H1 (cell line): Measurements from ENCODE around the gene SART1.
A peak's percentile ranks its signal among the peaks of the same experiment; 100 is the strongest.

Experiments
- CTCF ChIP-seq, 3 experiments: IDR thresholded peaks; 1 replicate in 2 of 3; 2 replicates in 1 of 3; pipeline versions ENCODE4 v1.5.1 to v1.6.1; 2011; ENCODE audit warnings: low read length in 3 of 3, mild to moderate bottlenecking in 3 of 3, inconsistent platforms in 2 of 3, low read depth in 1 of 3, moderate library complexity in 1 of 3; ENCODE audit not compliant: insufficient read depth in 1 of 3; ENCODE audit errors: control extremely low read depth in 1 of 3
- EZH2 ChIP-seq: fragments of 200-600 bp; sonication (generic); IDR thresholded peaks from 2 replicates; pipeline ENCODE4 v1.7.1; 2012; ENCODE audit warnings: low read depth, mild to moderate bottlenecking, moderate library complexity, low read length, inconsistent platforms; ENCODE audit not compliant: severe bottlenecking
- POLR2A ChIP-seq, 2 experiments: IDR thresholded peaks; 1 replicate in 1 of 2; 2 replicates in 1 of 2; pipeline ENCODE4 v1.6.1; 2011; ENCODE audit warnings: low read depth in 2 of 2, low read length in 2 of 2, mild to moderate bottlenecking in 2 of 2; ENCODE audit errors: control extremely low read depth in 1 of 2

- TF ChIP-seq CTCF (IDR thresholded peaks at IDR 0.05; ENCODE audit: control extremely low read depth in 1 of 3, insufficient read depth in 1 of 3, low read depth in 1 of 3, low read length in 3 of 3) (peak in 1 of 3 experiments; percentile 27; a peak in 1 of 4 replicates), EZH2 (no peak), POLR2A (IDR thresholded peaks at IDR 0.05; ENCODE audit: control extremely low read depth in 1 of 2, low read depth in 2 of 2, low read length in 2 of 2) (no peak)
Observed at GRCh38 chr11:65965986-65966762, 4.6 kb downstream of the SART1 start.
